ENCODE measurements around the gene PHETA2. TPM values are rescaled to one million over a fixed set of nuclear protein-coding genes. Genes with fewer than 3 reads are reported as not detected.

The PHETA2 gene
- total and polyA plus RNA-seq, 2 of the 13 experiments (the other 11 are each of a cell fraction or from before 2014, with no cell fraction given), result 0.07 TPM; not detected in 1

DNA sequence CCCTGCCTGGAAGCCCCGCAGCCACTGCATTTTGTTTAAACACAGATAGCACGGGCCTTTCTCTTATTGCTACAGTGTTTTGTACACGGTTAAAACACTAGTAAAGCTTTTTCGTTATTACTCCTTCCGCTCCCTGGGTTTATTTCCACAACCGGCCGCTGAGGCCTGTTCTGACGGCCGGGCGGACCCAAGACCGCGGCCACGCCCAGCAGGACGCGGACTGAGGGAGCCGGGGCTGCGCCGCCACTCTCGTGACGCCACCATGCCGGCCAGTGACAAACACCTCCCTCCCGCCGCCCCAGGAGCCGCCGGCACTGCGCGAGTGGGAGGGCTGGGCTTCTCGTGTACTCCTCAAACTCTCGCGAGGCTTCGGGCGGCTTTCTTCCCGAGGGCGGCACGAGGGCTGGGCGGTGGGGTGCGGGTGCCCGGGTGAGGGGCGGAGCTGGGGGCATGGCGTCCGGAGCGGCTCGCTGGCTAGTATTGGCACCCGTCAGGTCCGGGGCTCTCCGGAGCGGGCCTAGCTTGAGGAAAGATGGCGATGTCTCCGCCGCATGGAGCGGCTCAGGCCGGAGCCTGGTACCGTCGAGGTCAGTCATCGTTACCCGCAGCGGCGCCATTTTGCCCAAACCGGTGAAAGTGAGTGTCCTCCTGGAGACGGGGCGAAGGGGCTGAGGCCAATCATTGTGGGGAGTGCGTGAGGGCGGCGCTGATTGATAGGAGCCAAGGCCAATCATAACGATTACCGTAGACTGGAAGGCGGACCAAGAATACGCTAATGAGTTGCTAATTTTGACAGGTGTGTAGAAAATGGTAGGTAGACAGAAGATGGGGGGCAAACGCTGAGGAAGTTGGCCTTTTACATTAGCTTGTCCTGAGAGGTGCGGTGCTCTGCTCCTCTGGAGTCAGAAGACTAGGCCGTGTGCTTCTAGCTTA, 5.5 kb downstream of the PHETA2 start, which contains the start of gene SMDT1 (continued):
- TF ChIP-seq, protein P1, sequence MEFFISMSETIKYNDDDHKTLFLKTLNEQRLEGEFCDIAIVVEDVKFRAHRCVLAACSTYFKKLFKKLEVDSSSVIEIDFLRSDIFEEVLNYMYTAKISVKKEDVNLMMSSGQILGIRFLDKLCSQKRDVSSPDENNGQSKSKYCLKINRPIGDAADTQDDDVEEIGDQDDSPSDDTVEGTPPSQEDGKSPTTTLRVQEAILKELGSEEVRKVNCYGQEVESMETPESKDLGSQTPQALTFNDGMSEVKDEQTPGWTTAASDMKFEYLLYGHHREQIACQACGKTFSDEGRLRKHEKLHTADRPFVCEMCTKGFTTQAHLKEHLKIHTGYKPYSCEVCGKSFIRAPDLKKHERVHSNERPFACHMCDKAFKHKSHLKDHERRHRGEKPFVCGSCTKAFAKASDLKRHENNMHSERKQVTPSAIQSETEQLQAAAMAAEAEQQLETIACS (CRISPR knock-in tag; IDR thresholded peaks at IDR 0.05), result peak; percentile 39; the same call in 1 of the 2 replicates
- TF ChIP-seq, protein P2, sequence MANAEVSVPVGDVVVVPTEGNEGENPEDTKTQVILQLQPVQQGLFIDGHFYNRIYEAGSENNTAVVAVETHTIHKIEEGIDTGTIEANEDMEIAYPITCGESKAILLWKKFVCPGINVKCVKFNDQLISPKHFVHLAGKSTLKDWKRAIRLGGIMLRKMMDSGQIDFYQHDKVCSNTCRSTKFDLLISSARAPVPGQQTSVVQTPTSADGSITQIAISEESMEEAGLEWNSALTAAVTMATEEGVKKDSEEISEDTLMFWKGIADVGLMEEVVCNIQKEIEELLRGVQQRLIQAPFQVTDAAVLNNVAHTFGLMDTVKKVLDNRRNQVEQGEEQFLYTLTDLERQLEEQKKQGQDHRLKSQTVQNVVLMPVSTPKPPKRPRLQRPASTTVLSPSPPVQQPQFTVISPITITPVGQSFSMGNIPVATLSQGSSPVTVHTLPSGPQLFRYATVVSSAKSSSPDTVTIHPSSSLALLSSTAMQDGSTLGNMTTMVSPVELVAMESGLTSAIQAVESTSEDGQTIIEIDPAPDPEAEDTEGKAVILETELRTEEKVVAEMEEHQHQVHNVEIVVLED (CRISPR knock-in tag; IDR thresholded peaks at IDR 0.05; ENCODE audit: borderline replicate concordance), result peak; percentile 62
- TF ChIP-seq MED8 (CRISPR knock-in tag; IDR thresholded peaks at IDR 0.05; ENCODE audit: insufficient replicate concordance) (no peak), ZNF605 (CRISPR knock-in tag; IDR thresholded peaks at IDR 0.05) (peak; percentile 98), LCORL (IDR thresholded peaks at IDR 0.05) (no peak), LCORL (CRISPR knock-in tag; IDR thresholded peaks at IDR 0.05) (peak; percentile 59; the same call in 1 of the 2 replicates), EED (CRISPR knock-in tag; IDR thresholded peaks at IDR 0.05) (no peak; the same call in 1 of the 2 replicates), ZNF724P (CRISPR knock-in tag; IDR thresholded peaks at IDR 0.05; ENCODE audit: borderline replicate concordance) (peak; percentile 71; the same call in 1 of the 2 replicates), HMG20B (CRISPR knock-in tag; conservative IDR thresholded peaks at IDR 0.05) (no peak), REPIN1 (CRISPR knock-in tag; IDR thresholded peaks at IDR 0.05; ENCODE audit: borderline replicate concordance, low read depth) (peak; percentile 70), ZNF782 (CRISPR knock-in tag; IDR thresholded peaks at IDR 0.05; ENCODE audit: borderline replicate concordance) (0 out of 2 replicates have a peak, but pooled peaks have one; percentile 77)
- TF ChIP-seq, protein P3, sequence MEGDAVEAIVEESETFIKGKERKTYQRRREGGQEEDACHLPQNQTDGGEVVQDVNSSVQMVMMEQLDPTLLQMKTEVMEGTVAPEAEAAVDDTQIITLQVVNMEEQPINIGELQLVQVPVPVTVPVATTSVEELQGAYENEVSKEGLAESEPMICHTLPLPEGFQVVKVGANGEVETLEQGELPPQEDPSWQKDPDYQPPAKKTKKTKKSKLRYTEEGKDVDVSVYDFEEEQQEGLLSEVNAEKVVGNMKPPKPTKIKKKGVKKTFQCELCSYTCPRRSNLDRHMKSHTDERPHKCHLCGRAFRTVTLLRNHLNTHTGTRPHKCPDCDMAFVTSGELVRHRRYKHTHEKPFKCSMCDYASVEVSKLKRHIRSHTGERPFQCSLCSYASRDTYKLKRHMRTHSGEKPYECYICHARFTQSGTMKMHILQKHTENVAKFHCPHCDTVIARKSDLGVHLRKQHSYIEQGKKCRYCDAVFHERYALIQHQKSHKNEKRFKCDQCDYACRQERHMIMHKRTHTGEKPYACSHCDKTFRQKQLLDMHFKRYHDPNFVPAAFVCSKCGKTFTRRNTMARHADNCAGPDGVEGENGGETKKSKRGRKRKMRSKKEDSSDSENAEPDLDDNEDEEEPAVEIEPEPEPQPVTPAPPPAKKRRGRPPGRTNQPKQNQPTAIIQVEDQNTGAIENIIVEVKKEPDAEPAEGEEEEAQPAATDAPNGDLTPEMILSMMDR (CRISPR knock-in tag; IDR thresholded peaks at IDR 0.05), result no peak; the same call in 1 of the 2 replicates
- TF ChIP-seq, protein P4, sequence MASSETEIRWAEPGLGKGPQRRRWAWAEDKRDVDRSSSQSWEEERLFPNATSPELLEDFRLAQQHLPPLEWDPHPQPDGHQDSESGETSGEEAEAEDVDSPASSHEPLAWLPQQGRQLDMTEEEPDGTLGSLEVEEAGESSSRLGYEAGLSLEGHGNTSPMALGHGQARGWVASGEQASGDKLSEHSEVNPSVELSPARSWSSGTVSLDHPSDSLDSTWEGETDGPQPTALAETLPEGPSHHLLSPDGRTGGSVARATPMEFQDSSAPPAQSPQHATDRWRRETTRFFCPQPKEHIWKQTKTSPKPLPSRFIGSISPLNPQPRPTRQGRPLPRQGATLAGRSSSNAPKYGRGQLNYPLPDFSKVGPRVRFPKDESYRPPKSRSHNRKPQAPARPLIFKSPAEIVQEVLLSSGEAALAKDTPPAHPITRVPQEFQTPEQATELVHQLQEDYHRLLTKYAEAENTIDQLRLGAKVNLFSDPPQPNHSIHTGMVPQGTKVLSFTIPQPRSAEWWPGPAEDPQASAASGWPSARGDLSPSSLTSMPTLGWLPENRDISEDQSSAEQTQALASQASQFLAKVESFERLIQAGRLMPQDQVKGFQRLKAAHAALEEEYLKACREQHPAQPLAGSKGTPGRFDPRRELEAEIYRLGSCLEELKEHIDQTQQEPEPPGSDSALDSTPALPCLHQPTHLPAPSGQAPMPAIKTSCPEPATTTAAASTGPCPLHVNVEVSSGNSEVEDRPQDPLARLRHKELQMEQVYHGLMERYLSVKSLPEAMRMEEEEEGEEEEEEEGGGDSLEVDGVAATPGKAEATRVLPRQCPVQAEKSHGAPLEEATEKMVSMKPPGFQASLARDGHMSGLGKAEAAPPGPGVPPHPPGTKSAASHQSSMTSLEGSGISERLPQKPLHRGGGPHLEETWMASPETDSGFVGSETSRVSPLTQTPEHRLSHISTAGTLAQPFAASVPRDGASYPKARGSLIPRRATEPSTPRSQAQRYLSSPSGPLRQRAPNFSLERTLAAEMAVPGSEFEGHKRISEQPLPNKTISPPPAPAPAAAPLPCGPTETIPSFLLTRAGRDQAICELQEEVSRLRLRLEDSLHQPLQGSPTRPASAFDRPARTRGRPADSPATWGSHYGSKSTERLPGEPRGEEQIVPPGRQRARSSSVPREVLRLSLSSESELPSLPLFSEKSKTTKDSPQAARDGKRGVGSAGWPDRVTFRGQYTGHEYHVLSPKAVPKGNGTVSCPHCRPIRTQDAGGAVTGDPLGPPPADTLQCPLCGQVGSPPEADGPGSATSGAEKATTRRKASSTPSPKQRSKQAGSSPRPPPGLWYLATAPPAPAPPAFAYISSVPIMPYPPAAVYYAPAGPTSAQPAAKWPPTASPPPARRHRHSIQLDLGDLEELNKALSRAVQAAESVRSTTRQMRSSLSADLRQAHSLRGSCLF (CRISPR knock-in tag; IDR thresholded peaks at IDR 0.05; ENCODE audit: borderline replicate concordance), result peak; percentile 69
- TF ChIP-seq, protein P5, sequence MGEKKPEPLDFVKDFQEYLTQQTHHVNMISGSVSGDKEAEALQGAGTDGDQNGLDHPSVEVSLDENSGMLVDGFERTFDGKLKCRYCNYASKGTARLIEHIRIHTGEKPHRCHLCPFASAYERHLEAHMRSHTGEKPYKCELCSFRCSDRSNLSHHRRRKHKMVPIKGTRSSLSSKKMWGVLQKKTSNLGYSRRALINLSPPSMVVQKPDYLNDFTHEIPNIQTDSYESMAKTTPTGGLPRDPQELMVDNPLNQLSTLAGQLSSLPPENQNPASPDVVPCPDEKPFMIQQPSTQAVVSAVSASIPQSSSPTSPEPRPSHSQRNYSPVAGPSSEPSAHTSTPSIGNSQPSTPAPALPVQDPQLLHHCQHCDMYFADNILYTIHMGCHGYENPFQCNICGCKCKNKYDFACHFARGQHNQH (CRISPR knock-in tag; IDR thresholded peaks at IDR 0.05), result 0 out of 2 replicates have a peak, but pooled peaks have one; percentile 79
- TF ChIP-seq, protein P6, sequence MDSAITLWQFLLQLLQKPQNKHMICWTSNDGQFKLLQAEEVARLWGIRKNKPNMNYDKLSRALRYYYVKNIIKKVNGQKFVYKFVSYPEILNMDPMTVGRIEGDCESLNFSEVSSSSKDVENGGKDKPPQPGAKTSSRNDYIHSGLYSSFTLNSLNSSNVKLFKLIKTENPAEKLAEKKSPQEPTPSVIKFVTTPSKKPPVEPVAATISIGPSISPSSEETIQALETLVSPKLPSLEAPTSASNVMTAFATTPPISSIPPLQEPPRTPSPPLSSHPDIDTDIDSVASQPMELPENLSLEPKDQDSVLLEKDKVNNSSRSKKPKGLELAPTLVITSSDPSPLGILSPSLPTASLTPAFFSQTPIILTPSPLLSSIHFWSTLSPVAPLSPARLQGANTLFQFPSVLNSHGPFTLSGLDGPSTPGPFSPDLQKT (CRISPR knock-in tag; IDR thresholded peaks at IDR 0.05; ENCODE audit: borderline replicate concordance), result no peak
